GM15510 (cell line): ENCODE measurements around the gene CYP26C1.

Experiments
- POLR2A ChIP-seq: IDR thresholded peaks from 3 replicates; pipeline ENCODE4 v1.6.1; 2011; ENCODE audit warnings: borderline replicate concordance; ENCODE audit not compliant: insufficient read length; ENCODE audit errors: extremely low read depth

CYP26C1 gene

DNA sequence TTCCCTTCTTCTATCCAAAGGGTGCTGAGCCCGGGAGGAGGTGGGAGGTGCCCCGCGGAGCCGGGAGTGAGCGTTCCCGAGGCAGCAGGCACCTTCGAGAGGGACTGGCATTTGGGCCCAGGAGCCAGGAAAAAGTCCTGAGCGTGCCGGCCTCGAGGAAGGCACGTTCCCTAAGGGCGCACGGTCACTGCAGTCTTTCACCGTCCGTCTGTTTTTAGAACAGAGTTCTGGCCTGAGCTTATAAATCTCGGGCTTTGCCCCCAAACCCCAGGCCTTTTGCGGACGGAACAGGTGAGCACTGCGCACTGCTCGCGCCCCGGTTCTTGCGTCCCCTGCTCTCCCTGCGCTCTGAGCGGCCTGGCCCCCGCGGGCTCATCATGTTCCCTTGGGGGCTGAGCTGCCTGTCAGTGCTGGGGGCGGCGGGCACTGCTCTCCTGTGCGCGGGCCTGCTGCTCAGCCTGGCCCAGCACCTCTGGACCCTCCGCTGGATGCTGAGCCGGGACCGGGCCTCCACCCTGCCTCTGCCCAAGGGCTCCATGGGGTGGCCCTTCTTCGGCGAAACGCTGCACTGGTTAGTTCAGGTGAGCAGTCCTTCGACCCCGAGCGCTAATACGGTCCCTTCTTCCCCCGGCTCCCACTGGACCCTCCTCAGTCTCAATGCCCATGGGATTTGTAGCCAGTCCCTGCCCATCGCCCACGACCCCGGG is 442 bp downstream of the CYP26C1 start:
- TF ChIP-seq POLR2A = no peak

DNA sequence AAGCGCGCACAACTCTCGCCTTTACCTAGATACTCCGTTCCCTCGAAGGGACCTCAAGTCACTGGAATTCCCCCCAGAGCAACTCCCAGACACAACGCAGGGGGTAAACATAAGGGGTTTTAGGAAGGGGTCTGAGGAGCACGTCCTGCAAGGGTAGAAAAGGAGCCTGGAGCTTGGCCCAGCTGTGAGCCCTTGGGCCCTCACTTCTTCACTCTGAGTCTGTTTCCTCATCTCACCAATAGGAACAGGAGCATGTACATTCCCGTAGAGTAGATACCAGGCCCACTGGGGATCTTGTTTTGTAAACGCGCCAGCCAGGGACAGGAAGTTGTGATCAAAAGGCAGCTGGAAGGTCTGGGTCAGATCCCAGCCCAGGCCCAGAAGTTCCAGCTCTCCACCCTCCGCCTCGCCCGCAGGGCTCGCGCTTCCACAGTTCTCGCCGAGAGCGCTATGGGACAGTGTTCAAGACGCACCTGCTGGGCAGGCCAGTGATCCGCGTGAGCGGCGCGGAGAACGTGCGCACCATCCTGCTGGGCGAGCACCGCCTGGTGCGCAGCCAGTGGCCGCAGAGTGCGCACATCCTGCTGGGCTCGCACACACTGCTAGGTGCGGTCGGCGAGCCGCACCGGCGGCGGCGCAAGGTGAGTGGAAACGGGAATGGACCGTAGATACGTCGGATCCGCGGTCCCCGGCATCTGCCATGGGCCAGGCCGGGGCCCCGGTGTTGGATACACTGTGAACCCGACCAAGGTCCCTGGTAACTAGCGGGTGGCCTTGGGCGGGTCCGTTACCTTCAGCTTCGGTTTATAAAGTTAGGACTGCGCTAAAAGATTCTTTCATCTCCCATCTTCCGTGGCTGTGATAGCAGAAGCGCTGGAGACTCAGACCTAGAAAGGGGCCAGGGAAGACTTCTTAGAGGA is 1.3 kb downstream of the CYP26C1 start:
- no peak for TF ChIP-seq POLR2A

DNA sequence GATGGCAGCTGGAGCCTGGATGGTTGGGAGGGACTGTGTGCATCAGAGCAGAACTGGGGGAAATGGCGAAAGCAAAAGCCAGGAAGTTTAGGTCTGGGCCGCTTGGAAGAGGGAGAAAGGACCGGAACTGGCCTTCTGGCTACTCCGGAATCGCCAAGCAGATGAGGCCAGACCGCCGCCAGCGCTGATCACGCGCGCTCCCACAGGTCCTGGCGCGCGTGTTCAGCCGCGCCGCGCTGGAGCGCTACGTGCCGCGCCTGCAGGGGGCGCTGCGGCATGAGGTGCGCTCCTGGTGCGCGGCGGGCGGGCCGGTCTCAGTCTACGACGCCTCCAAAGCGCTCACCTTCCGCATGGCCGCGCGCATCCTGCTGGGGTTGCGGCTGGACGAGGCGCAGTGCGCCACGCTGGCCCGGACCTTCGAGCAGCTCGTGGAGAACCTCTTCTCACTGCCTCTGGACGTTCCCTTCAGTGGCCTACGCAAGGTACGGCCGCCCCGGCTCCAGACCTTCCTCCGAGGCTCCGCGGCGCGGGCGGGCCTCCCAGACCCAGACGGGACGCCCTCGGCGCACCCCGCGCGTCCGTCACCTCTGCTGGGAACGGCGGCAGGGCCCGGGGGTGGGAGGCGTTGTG is 2.0 kb downstream of the CYP26C1 start:
- no peak for TF ChIP-seq POLR2A

DNA sequence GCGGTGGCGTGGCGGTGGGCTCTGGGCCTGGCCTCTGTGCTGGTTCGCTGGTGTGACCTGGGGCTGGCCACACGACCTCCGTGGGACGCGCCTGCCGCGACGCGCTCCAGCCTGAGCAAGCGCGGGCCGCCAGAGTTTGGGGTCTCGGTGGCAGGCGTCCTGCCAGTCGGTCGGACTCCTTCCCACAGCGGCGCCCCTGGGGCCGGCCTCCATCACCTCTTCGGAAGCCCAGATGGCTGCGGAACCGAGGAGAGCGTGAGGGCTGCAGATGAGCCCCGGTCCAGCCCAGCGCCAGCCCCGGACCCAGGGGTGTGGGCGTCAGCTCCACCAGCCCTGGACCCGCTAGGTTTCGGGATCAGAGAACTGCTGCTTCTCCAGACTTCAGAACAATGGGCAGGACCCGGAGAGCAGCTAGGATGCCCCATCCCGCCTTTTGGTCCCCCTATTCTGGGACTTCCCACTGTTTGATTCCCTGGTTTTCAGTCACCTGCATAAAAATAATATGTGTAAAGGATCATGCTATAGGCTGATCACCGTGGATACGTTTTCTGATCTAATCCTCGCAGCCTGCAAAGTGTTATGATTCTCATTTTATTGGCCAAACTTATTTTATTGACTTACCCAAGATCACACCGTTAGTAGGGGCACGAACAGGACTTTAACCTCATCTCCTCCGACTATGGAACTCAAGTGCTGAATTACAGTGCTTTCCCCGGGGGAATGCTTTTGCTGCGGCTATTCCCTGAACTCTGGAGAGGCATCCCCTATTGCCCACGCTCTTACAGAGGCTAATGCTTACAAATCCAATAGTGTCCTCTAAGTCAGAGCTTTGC is 2.8 kb downstream of the CYP26C1 start:
- no peak for TF ChIP-seq POLR2A

DNA sequence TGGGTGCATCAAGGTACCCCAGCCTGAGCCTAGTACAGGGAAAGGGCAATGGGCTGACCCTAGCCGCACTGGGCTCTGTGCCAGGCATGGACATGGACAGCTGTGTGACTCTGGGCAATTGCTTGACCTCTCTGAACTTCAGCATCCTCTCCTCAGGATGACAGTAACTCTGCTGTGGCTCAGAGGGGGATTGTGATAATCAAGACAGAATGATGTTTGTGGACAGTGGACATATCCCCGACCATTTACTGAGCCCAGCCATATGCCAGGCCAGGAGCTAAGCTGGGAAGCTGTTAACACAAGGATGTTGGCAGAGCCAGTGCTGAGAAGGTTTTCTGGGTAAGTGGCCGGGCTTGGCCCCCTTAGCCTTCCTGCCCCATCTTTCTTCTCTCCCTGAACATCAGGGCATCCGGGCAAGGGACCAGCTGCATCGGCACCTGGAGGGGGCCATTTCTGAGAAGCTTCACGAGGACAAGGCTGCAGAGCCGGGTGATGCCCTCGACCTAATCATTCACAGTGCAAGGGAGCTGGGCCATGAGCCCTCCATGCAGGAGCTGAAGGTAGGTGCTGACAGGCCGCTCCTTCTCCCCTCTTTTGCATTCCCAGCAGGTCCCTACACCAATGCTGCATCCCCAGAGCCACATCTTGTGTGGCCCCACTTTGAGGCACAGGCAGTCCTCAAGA is 3.5 kb downstream of the CYP26C1 start:
- no peak for TF ChIP-seq POLR2A

DNA sequence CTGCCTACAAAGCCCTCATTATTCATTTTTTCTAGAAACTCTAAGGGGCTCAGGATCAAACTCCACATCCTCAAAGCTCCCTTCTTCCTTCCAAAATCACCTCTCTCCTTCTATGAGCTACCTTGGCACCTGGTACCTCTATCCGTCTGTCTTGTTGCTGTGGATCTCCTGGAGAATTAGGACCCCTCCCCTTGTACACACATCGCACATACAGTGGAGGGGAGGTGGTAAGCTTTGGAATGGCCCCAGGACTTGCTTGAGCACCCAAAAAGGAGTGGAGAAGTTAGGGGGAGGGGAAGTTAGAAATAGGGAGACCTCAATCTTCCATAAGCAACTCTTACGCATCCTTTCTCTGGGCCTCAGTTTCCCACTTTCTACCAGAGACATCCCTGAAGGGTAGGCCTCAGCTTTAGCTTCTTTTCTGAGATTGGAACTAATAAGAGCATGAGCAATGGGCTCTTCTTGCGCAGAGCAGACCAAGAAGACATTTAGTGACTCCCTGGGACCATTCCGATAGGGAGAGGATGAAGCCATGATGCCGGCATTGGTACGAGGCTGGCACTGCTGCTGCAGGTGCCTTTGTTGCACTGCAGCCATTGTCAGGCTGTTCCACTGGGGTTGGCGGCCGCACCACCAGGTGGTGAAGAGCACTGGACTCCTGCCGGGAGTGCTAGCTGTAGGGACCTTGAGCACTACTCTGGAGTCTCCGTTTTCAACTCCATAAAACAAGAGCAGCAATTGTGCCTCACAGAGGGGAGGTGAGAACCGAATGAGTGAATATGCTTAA is 4.5 kb downstream of the CYP26C1 start:
- no peak for TF ChIP-seq POLR2A

DNA sequence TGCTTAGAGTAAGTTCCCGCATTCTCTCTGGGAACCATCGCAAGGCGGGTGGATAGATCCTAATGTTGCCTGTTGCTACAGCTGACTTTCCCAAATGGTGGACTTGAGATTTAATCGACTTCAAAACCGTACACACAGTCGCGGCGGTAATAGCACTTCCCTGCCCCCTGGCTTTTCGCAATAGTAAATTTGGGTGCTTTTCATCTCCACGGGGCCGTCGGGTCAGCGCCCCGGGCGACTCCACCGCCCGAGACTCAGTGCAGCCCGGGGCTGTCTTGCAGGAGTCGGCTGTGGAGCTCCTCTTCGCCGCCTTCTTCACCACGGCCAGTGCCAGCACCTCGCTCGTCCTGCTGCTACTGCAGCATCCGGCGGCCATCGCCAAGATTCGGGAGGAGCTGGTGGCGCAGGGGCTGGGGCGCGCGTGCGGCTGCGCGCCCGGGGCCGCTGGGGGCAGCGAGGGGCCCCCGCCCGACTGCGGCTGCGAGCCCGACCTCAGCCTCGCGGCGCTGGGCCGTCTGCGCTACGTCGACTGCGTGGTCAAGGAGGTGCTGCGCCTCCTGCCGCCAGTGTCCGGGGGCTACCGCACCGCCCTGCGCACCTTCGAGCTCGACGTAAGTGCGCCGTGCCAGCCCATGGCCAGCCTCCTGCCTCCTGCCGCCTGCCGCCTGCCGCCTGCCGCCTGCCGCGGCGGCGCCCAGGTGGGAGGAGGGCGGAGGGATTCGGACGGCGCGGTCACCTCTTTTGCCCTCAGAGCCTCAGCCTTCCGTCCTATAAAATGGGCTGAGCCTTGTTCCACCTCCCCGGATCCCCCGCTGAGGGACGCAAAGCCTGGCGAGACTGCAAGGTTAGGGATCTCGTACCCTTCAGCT is 5.3 kb downstream of the CYP26C1 start:
- no peak for TF ChIP-seq POLR2A

DNA sequence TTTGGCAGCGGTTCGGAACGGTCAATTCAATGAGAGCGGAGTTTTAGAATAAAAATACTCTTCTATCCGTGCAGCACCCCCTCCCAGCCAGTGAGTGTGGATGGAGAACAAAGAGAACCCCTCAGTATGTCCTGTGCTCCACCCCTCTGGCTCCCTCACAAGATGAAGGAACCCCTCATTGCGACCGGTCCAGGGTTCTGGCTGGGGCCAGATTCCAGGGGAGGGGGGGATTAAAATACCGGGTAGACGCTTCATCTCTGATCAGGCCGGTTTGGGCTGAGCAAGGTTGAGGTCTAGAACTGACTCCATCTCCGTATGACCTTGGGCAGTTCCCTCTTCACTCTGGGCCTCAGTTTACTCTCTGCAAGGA is 5.9 kb downstream of the CYP26C1 start:
- no peak for TF ChIP-seq POLR2A

DNA sequence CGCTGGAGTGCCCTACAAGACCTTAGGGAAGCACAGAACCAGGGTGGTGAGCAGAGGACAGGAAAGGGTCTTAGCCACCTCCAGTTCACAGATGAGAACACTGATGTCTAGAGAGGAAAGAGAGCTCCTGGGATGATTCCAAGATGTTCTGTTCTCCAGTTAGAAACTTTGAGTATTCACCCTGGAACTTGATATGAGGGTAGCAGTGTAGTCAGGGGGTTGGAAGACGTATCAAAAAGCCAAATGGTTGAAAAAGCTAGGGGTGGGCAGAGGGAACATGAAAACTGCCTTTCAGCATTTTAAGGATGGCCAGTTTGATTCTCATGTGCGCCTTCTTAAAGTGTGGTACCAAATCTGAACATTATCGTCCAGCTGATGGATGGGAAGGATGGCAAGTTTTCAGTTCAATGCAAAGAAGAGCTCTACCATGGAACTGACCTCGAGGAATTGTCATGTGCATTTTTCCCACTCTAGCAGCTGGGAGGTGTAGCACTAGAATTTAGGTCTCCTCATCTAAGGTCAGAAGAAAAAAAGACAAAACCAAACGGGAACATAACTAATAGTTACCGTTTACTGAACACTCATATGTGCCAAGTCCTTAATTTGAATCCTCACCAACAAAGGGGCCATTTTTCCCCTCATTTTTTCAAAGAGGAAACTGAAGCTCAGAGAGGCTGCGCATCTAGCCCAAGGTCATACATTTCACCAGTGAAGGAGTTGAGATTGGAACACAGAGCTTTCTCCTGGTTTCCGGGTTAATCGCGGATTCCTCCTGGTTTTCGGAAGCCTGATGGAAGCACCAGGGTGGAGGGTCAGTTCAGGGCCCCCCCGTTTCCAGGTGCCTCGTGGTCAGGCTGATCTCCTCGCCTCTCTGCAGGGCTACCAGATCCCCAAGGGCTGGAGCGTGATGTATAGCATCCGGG is 7.1 kb downstream of the CYP26C1 start:
- no peak for TF ChIP-seq POLR2A

DNA sequence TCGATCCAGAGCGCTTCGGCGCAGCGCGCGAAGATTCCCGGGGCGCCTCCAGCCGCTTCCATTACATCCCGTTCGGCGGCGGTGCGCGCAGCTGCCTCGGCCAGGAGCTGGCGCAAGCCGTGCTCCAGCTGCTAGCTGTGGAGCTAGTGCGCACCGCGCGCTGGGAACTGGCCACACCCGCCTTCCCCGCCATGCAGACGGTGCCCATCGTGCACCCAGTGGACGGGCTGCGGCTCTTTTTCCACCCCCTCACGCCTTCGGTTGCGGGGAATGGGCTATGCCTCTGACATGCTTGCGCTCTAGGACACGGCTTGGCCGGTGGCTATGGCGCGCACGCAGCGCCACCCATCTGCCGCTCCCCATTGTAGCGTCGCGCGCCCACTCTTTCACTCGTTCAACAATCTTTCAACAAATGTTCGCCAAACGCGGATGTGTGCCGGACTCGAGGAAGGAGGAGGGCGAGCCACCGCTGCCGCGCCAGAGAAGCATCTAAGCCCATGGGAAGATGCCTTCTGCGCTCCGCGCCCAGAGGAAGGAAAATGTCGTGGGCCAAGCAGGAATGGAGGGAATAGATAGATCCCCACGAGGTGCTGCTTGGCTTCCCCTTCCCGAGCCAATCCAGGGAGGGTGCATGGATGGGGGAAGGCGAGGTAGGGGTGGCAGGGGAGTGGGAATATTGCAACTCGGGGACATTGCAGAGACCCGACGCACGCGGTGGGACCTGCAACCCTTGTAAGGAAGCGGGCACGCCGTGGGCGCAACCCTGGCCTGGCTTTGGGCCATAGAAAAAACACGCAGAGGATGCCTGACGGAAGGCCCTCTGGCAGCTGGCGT is 8.0 kb downstream of the CYP26C1 start:
- no peak for TF ChIP-seq POLR2A

DNA sequence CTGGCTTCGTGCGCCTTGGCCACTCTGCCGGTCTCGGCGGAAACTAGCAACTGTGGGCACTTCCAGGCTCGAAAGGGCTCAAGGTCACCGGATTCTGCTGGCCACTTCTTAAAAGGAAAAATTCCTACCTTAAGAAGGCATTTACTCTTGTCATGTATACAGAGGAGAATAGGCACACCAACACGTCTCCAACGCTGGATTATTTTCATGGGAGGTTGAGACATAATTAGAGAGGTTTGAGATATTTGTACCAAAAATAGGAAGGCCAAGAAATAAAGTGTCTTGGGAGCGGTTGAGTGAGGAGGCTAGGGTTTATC is 8.6 kb downstream of the CYP26C1 start:
- no peak for TF ChIP-seq POLR2A
